ENCODE results near the gene NCBP1.

DNA sequence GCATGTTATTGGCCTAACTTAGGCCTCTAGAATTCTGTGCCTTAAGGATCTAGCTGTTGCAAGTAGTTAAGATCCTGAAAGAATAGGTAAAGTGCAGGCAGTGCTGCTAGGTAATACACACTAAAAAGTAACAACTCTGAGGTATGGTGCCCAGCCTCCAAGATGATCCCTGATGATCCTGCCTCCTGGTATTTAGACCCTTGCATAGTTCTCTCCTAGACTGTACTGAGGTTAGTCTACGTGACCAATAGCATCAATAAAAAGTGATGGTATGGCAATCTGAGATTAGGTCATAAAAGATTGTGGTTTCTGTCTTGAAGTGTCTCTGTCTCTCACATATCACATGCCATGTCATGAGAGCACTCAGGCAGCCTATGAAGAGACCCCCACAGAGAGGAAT is 9.7 kb upstream of the NCBP1 start:
- TF ChIP-seq ISL1 (CRISPR knock-in tag; IDR thresholded peaks at IDR 0.05): no peak
- TF ChIP-seq ZFP30 (CRISPR knock-in tag; IDR thresholded peaks at IDR 0.05): no peak
- TF ChIP-seq, protein P1, sequence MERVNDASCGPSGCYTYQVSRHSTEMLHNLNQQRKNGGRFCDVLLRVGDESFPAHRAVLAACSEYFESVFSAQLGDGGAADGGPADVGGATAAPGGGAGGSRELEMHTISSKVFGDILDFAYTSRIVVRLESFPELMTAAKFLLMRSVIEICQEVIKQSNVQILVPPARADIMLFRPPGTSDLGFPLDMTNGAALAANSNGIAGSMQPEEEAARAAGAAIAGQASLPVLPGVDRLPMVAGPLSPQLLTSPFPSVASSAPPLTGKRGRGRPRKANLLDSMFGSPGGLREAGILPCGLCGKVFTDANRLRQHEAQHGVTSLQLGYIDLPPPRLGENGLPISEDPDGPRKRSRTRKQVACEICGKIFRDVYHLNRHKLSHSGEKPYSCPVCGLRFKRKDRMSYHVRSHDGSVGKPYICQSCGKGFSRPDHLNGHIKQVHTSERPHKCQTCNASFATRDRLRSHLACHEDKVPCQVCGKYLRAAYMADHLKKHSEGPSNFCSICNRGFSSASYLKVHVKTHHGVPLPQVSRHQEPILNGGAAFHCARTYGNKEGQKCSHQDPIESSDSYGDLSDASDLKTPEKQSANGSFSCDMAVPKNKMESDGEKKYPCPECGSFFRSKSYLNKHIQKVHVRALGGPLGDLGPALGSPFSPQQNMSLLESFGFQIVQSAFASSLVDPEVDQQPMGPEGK (CRISPR knock-in tag; IDR thresholded peaks at IDR 0.05; ENCODE audit: borderline replicate concordance): no peak
- TF ChIP-seq ZNF70 (CRISPR knock-in tag; IDR thresholded peaks at IDR 0.05): no peak
- TF ChIP-seq TSHZ2 (CRISPR knock-in tag; IDR thresholded peaks at IDR 0.05): no peak
- TF ChIP-seq, protein P2, sequence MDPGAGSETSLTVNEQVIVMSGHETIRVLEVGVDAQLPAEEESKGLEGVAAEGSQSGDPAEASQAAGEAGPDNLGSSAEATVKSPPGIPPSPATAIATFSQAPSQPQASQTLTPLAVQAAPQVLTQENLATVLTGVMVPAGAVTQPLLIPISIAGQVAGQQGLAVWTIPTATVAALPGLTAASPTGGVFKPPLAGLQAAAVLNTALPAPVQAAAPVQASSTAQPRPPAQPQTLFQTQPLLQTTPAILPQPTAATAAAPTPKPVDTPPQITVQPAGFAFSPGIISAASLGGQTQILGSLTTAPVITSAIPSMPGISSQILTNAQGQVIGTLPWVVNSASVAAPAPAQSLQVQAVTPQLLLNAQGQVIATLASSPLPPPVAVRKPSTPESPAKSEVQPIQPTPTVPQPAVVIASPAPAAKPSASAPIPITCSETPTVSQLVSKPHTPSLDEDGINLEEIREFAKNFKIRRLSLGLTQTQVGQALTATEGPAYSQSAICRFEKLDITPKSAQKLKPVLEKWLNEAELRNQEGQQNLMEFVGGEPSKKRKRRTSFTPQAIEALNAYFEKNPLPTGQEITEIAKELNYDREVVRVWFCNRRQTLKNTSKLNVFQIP (CRISPR knock-in tag; IDR thresholded peaks at IDR 0.05; ENCODE audit: borderline replicate concordance, low read depth): no peak
- no peak for TF ChIP-seq ESRRG (CRISPR knock-in tag; IDR thresholded peaks at IDR 0.05)
- TF ChIP-seq TOX (CRISPR knock-in tag; IDR thresholded peaks at IDR 0.05; ENCODE audit: borderline replicate concordance): no peak
- TF ChIP-seq ZFP3 (CRISPR knock-in tag; IDR thresholded peaks at IDR 0.05): no peak
- TF ChIP-seq GLIS3 (CRISPR knock-in tag; IDR thresholded peaks at IDR 0.05): no peak
- no peak for TF ChIP-seq RARB (CRISPR knock-in tag; IDR thresholded peaks at IDR 0.05)
- TF ChIP-seq, protein P3, sequence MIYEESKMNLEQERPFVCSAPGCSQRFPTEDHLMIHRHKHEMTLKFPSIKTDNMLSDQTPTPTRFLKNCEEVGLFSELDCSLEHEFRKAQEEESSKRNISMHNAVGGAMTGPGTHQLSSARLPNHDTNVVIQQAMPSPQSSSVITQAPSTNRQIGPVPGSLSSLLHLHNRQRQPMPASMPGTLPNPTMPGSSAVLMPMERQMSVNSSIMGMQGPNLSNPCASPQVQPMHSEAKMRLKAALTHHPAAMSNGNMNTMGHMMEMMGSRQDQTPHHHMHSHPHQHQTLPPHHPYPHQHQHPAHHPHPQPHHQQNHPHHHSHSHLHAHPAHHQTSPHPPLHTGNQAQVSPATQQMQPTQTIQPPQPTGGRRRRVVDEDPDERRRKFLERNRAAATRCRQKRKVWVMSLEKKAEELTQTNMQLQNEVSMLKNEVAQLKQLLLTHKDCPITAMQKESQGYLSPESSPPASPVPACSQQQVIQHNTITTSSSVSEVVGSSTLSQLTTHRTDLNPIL (CRISPR knock-in tag; IDR thresholded peaks at IDR 0.05; ENCODE audit: low read depth): no peak
